IMR-90 (cell line): ENCODE results near the gene CCDC142. TPM values are rescaled to one million over a fixed set of nuclear protein-coding genes. Genes with fewer than 3 reads are reported as not detected.
A peak's percentile ranks its signal among the peaks of the same experiment; 100 is the strongest.

Experiments used
- ATAC-seq: fragments of 200-7000 bp; cut with Tn5 transposase; 2 replicates; pipeline ENCODE4 v1.9.1; 2020; ENCODE audit warnings: low read depth, mild to moderate bottlenecking, moderate library complexity
- BruUV-seq: library from RNA; stranded (reverse); fragments of 400-500 nt; replicated peaks from 2 replicates; lab custom pipeline; 2021; lab: Mats Ljungman, UMichigan
- CTCF ChIA-PET: fragments of 300-600 bp; formaldehyde crosslinking; extraction: SDS; loops from one replicate; lab custom pipeline; 2021; ENCODE audit warnings: antibody characterized with exemption; lab: Yijun Ruan, JAX
- POLR2A ChIA-PET: fragments of 300-600 bp; sonication (Branson Sonifier 250); formaldehyde crosslinking; loops from one replicate; lab custom pipeline; 2022; ENCODE audit warnings: antibody characterized with exemption; ENCODE audit not compliant: unreplicated experiment; lab: Charles Lee
- DNase-seq: peaks from one replicate; pipeline ENCODE4 v3.0.0; 2013
- H2AFZ ChIP-seq: replicated peaks from 2 replicates; pipeline ENCODE3; 2013; ENCODE audit warnings: low read length, mild to moderate bottlenecking; ENCODE audit not compliant: poor library complexity
- H2AK5ac ChIP-seq: 2 replicates; pipeline ENCODE4 v1.6.1; 2013; ENCODE audit warnings: low read depth, low read length, inconsistent platforms
- H2AK9ac ChIP-seq: replicated peaks from 2 replicates; pipeline ENCODE3; 2013; ENCODE audit warnings: mild to moderate bottlenecking, low read depth, low read length, moderate library complexity; ENCODE audit not compliant: poor library complexity
- H2BK120ac ChIP-seq: 2 replicates; pipeline ENCODE4 v1.6.1; 2013; ENCODE audit warnings: low read depth, low read length, inconsistent platforms
- H2BK15ac ChIP-seq: 3 replicates; pipeline ENCODE4 v1.6.1; 2013; ENCODE audit warnings: low read depth, low read length, inconsistent platforms
- H2BK20ac ChIP-seq: 2 replicates; pipeline ENCODE4 v1.6.1; 2013; ENCODE audit warnings: low read depth, mild to moderate bottlenecking, inconsistent platforms, low read length, moderate library complexity
- H2BK5ac ChIP-seq: 2 replicates; pipeline ENCODE4 v1.6.1; 2013; ENCODE audit warnings: mild to moderate bottlenecking, low read depth, low read length, inconsistent platforms; ENCODE audit not compliant: poor library complexity, severe bottlenecking
- H3K14ac ChIP-seq: replicated peaks from 2 replicates; pipeline ENCODE4 v1.6.1; 2013; ENCODE audit warnings: low read depth, low read length, inconsistent platforms
- H3K18ac ChIP-seq: 2 replicates; pipeline ENCODE4 v1.6.1; 2013; ENCODE audit warnings: low read depth, low read length, control low read depth
- H3K23ac ChIP-seq: 2 replicates; pipeline ENCODE4 v1.6.1; 2013; ENCODE audit warnings: low read depth, low read length, inconsistent platforms
- H3K27ac ChIP-seq: 2 replicates; pipeline ENCODE4 v1.5.1; 2013; ENCODE audit warnings: mild to moderate bottlenecking, control low read depth, low read length; ENCODE audit not compliant: insufficient read depth
- H3K27me3 ChIP-seq: 2 replicates; pipeline ENCODE4 v1.6.1; 2013; ENCODE audit warnings: low read length; ENCODE audit not compliant: control insufficient read depth, insufficient read depth
- H3K36me3 ChIP-seq: 2 replicates; pipeline ENCODE4 v1.6.1; 2013; ENCODE audit warnings: low read length, mixed read lengths; ENCODE audit not compliant: control insufficient read depth, insufficient read depth
- H3K4ac ChIP-seq: 2 replicates; pipeline ENCODE4 v1.6.1; 2013; ENCODE audit warnings: low read depth, low read length, inconsistent platforms
- H3K4me1 ChIP-seq: 2 replicates; pipeline ENCODE4 v1.6.1; 2013; ENCODE audit warnings: low read length, mixed read lengths; ENCODE audit not compliant: control insufficient read depth, insufficient read depth
- H3K4me2 ChIP-seq: 2 replicates; pipeline ENCODE4 v1.6.1; 2013; ENCODE audit warnings: low read depth, mild to moderate bottlenecking, control low read depth, low read length, moderate library complexity
- H3K4me3 ChIP-seq: 2 replicates; pipeline ENCODE4 v1.5.1; 2013; ENCODE audit warnings: low read depth, mild to moderate bottlenecking, control low read depth, low read length, moderate library complexity; ENCODE audit not compliant: insufficient read depth
- H3K56ac ChIP-seq: 2 replicates; pipeline ENCODE4 v1.6.1; 2013; ENCODE audit warnings: low read length, inconsistent platforms; ENCODE audit not compliant: insufficient read depth; ENCODE audit errors: extremely low read depth
- H3K79me1 ChIP-seq, 2 experiments: 2 replicates each; pipeline ENCODE4 v1.6.1; 2013; ENCODE audit warnings: low read length in 2 of 2, inconsistent platforms in 1 of 2, low read depth in 1 of 2
- H3K9ac ChIP-seq: 2 replicates; pipeline ENCODE4 v1.6.1; 2013; ENCODE audit warnings: low read depth, low read length, control low read depth
- H3K9me1 ChIP-seq: 2 replicates; pipeline ENCODE4 v1.6.1; 2013; ENCODE audit warnings: low read length, inconsistent platforms; ENCODE audit not compliant: insufficient read depth
- H3K9me3 ChIP-seq: 2 replicates; pipeline ENCODE4 v1.6.1; 2013; ENCODE audit warnings: low read length; ENCODE audit not compliant: control insufficient read depth, insufficient read depth
- H4K20me1 ChIP-seq: 2 replicates; pipeline ENCODE4 v1.6.1; 2013; ENCODE audit warnings: low read length, inconsistent platforms; ENCODE audit not compliant: insufficient read depth
- H4K5ac ChIP-seq: 2 replicates; pipeline ENCODE4 v1.6.1; 2013; ENCODE audit warnings: mild to moderate bottlenecking, low read depth, low read length, control low read depth
- H4K8ac ChIP-seq, 2 experiments: 2 replicates each; pipeline ENCODE4 v1.6.1; 2013; ENCODE audit warnings: low read depth in 2 of 2, low read length in 2 of 2, control low read depth in 1 of 2, inconsistent platforms in 1 of 2
- H4K91ac ChIP-seq: 2 replicates; pipeline ENCODE4 v1.6.1; 2013; ENCODE audit warnings: low read depth, low read length, inconsistent platforms; ENCODE audit not compliant: insufficient read depth
- FOS ChIP-seq: fragments of 150-350 bp; IDR thresholded peaks from 2 replicates; pipeline ENCODE4 v1.6.1; 2016; ENCODE audit warnings: low read depth, low read length
- MAFK ChIP-seq: IDR thresholded peaks from 2 replicates; pipeline ENCODE4 v1.6.1; 2012; ENCODE audit warnings: low read depth, low read length, improper control_type of control experiment
- MXI1 ChIP-seq: IDR thresholded peaks from 2 replicates; pipeline ENCODE4 v1.6.1; 2012; ENCODE audit warnings: low read depth, mild to moderate bottlenecking, low read length, moderate library complexity, borderline replicate concordance
- POLR2A ChIP-seq: IDR thresholded peaks from 2 replicates; pipeline ENCODE4 v1.6.1; 2012; ENCODE audit warnings: mild to moderate bottlenecking, low read depth, low read length
- RAD21 ChIP-seq: IDR thresholded peaks from 2 replicates; pipeline ENCODE4 v1.6.1; 2012; ENCODE audit warnings: low read length, improper control_type of control experiment
- RCOR1 ChIP-seq: IDR thresholded peaks from 2 replicates; pipeline ENCODE4 v1.6.1; 2012; ENCODE audit warnings: mild to moderate bottlenecking, low read length, improper control_type of control experiment; ENCODE audit not compliant: insufficient replicate concordance
- RFX5 ChIP-seq: IDR thresholded peaks from 2 replicates; pipeline ENCODE4 v1.8.0; 2012; ENCODE audit warnings: low read depth, mild to moderate bottlenecking, low read length, moderate library complexity
- WGBS, 2 experiments: methylation state at CpG; one replicate each; pipeline versions ENCODE4 v1.1.5 to v1.1.7; 2013; ENCODE audit warnings: missing lambda C conversion rate in 2 of 2; ENCODE audit not compliant: insufficient read length in 1 of 2; ENCODE audit errors: extremely low coverage in 2 of 2; 5-methylcytosine and 5-hydroxymethylcytosine counted together
- dilution Hi-C: fragments of 300-500 bp; cut with HindIII; formaldehyde crosslinking; loops from one replicate; pipeline ENCODE4 v1.14.3; 2018; ENCODE audit warnings: low sequenced_read_pairs; ENCODE audit not compliant: unreplicated experiment
- in situ Hi-C: fragments of 300-500 bp; cut with MboI; formaldehyde crosslinking; loops from 3 replicates; pipeline ENCODE4 v1.14.3; 2019; ENCODE audit warnings: low sequenced_read_pairs, inconsistent platforms, mixed read lengths
- intact Hi-C: fragments of 100-400 bp; cut with micrococcal nuclease; formaldehyde crosslinking; loops from 2 replicates; pipeline ENCODE4 v1.10.0; 2022
- polyA plus RNA-seq, 3 experiments: library from polyadenylated mRNA; depleted of rRNA; stranded (reverse); fragments of >200 nt; gene quantifications; 2 replicates each; pipeline ENCODE4 v1.2.3, GENCODE V29; 2012; ENCODE audit warnings: low replicate concordance in 1 of 3
- total RNA-seq: library from RNA; depleted of rRNA; stranded (reverse); fragments of >200 nt; gene quantifications from 2 replicates; pipeline ENCODE4 v1.2.3, GENCODE V29; 2012
- TF ChIP-seq, protein P1 (sequence below): fragments of 150-350 bp; IDR thresholded peaks from 2 replicates; pipeline ENCODE4 v1.6.1; 2017; ENCODE audit warnings: mild to moderate bottlenecking, antibody characterized with exemption, low read length, low read depth

Gene CCDC142
- total and polyA plus RNA-seq, 2 of the 4 experiments (the other 2 are of a cell fraction), result 8.4 to 14.0 TPM

DNA sequence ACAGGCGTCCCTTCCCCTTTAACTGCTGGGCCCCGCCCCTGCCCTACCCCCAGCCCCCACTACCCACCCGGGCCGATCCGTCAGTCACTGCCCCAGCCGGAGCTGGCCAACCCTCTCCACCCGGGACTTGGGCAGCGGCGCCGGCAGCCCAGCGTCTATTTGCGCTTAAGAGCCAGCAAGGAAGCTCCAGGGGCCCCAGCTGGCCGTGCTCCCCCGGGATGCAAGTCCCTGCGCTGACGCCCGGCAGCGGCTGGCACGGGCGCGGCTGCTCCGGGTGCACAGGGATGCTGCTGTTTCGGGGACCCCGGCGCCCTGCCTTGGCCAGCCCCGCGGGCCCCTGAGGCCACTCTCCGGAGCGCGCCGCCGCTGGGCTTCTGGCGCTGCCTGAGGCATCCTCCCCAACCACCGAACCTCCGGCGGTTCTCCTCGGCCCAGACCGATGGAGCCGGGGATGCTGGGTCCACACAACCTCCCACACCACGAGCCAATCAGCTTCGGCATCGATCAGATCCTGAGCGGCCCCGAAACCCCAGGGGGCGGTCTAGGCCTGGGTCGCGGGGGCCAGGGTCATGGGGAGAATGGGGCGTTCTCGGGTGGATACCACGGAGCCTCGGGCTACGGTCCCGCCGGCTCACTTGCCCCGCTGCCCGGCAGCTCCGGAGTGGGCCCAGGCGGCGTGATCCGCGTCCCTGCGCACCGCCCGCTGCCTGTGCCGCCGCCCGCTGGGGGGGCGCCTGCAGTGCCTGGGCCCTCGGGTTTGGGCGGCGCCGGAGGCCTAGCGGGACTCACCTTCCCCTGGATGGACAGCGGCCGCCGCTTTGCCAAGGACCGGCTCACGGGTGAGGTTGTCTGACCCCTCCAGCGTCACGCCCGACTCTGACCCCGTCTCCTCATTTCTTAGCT is 31.8 kb upstream of the CCDC142 start, which contains the start of gene TLX2 (continued):
- TF ChIP-seq, protein P1, sequence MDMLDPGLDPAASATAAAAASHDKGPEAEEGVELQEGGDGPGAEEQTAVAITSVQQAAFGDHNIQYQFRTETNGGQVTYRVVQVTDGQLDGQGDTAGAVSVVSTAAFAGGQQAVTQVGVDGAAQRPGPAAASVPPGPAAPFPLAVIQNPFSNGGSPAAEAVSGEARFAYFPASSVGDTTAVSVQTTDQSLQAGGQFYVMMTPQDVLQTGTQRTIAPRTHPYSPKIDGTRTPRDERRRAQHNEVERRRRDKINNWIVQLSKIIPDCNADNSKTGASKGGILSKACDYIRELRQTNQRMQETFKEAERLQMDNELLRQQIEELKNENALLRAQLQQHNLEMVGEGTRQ, result no peak

DNA sequence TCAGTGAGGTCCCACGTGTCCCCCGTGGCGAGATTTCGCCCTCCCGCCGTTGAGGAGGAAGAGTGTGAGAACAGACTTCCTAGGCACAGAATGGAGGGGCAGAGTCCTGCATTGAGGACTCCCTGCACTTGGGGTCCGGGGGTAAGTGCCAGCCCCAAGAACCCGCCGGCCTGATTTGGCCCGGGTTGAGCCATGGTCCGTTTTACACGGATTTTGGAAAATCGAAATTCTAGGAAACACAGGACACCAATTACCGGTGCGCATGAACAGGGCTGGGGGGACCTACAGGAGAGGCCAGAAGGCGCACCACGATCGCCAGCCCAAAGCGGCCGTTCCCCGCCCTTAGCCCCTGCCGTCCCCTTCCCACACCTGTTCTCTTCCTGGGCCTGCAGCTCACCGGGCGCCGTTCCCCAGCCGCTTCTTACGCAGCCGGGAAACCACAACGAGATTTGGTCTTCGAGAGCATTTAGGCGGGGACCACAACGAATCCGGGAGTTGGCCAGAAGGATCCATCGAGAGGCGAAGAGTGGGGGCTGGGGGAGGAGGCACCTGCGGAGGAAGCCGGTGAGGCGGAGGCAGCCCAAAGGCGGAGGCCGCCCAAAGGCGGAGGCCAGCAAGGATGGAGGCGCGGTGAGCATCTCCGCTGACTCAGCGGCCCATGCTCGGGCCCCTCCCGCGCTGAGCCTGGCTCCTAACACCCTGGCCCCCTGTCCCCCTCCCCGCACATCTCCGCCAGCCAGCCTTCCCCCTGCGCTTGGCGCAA is 31.0 kb upstream of the CCDC142 start:
- H2AK5ac ChIP-seq, result peak overlapping the region; percentile 10; the same call in 1 of the 2 replicates
- intact Hi-C loops (no loop called here), dilution Hi-C loops (no loop called here), in situ Hi-C loops (no loop called here)
- no peak overlapping the region for H2BK20ac ChIP-seq
- H3K4me2 ChIP-seq, result no peak overlapping the region
- ATAC-seq (peak; percentile 9; the same call in 1 of the 2 replicates), DNase-seq (no peak)
- BruUV-seq, result no TSS peak
- H2AK9ac ChIP-seq, result no peak overlapping the region
- CTCF ChIA-PET, result no interaction called here
- no peaks in the 10 kb centered on the region for H3K79me1 ChIP-seq
- POLR2A ChIA-PET, result no interaction called here
- H3K4ac ChIP-seq, result no peak overlapping the region
- no peak overlapping the region for H2BK5ac ChIP-seq
- 2% methylated on average over 17 of the region's 52 CpGs; no CpG with 5 or more reads in 1 of the 2 experiments for WGBS, 2 experiments
- H4K8ac ChIP-seq, result no peak overlapping the region
- H3K27me3 ChIP-seq, result peaks cover 78% of the 10 kb centered on the region
- H3K4me1 ChIP-seq, result no peaks in the 10 kb centered on the region
- H3K36me3 ChIP-seq, result no peaks in the 10 kb centered on the region
- no peak overlapping the region for H4K5ac ChIP-seq
- no peaks in the 10 kb centered on the region for H3K9me1 ChIP-seq
- no peak overlapping the region for H4K91ac ChIP-seq
- H3K23ac ChIP-seq, result peak overlapping the region; percentile 63; the same call in 1 of the 2 replicates
- no peak for TF ChIP-seq FOS
- no peak for TF ChIP-seq POLR2A
- no peak for TF ChIP-seq RFX5
- TF ChIP-seq RCOR1, result no peak
- no peak for TF ChIP-seq MAFK
- TF ChIP-seq RAD21, result no peak
- no peak for TF ChIP-seq MXI1
- TF ChIP-seq, protein P1, result no peak
- no peak overlapping the region for H3K14ac ChIP-seq
- H3K18ac ChIP-seq, result no peak overlapping the region
- no peak overlapping the region for H3K9ac ChIP-seq
- peak overlapping the region; percentile 70 for H2AFZ ChIP-seq
- no peak overlapping the region for H2BK15ac ChIP-seq
- H3K56ac ChIP-seq, result no peak overlapping the region
- peaks cover 20% of the 10 kb centered on the region for H3K9me3 ChIP-seq
- no peak overlapping the region for H2BK120ac ChIP-seq
- H4K20me1 ChIP-seq, result 0 out of 2 replicates have a peak, but pooled peaks cover 5% of the 10 kb centered on the region
- no peak overlapping the region for H3K4me3 ChIP-seq
- H3K27ac ChIP-seq, result no peak overlapping the region
